Islet of Langerhans (tissue), 1 donor: ENCODE data around the gene EVX2.

Source experiments
- FAIRE-seq: peaks from one replicate; lab custom pipeline; 2011; peaks lifted over from hg19 to GRCh38; lab: Jason Lieb, UNC

EVX2 gene

DNA sequence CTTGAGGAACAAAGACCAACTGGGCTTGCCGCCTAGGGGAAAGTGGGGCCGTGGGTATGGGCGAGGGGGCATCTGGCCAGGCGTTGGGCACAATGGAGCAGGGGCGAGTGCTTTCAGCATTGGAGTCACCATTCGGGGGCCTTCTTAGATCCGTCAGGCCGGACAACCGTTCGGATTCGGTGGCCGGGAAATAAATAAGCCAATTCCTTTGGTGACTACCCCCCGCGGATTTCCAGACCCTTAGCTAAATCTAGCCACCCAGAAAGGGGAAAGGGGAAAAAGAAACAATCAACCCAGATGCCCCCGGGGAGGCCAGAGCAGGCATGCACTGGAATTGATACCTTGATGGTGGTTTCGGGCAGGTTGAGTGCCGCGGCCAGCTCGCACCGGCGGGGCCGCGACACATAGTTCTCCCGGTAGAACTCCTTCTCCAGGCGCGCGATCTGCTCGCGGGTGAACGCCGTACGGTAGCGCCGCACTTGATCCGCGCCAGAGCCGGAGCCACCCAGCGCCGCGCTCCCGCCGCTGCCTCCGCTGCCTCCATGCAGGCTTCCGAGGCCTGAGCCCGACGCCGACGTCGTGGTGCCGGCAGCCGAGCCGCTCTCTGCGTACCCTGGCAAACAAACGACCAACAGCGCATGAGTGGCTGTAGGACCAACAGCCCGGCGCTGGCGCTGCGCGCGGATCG is 1.8 kb downstream of the EVX2 start:
- FAIRE-seq, result no peak

DNA sequence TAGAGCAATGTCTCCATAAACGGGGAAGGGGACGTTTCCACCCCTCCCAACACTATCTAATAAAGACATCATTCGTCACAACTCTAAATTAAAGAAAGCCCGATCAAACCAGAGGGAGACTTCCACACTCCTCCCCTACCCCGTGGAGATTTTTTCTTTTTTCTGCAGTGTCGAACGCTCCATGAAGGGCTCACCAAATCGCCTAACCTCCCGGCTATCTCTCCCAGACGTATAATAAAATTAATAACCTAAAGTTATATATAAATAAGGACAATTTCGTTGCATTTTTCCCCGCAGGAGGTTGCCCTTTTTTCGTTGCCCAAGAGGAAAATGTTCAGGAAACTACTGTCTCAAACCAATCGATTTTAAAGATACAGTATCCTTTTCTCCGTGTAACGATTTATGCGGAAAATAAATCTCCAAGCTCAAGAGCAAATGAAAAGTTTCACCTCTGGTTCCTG is 2.4 kb downstream of the EVX2 start:
- no peak for FAIRE-seq

DNA sequence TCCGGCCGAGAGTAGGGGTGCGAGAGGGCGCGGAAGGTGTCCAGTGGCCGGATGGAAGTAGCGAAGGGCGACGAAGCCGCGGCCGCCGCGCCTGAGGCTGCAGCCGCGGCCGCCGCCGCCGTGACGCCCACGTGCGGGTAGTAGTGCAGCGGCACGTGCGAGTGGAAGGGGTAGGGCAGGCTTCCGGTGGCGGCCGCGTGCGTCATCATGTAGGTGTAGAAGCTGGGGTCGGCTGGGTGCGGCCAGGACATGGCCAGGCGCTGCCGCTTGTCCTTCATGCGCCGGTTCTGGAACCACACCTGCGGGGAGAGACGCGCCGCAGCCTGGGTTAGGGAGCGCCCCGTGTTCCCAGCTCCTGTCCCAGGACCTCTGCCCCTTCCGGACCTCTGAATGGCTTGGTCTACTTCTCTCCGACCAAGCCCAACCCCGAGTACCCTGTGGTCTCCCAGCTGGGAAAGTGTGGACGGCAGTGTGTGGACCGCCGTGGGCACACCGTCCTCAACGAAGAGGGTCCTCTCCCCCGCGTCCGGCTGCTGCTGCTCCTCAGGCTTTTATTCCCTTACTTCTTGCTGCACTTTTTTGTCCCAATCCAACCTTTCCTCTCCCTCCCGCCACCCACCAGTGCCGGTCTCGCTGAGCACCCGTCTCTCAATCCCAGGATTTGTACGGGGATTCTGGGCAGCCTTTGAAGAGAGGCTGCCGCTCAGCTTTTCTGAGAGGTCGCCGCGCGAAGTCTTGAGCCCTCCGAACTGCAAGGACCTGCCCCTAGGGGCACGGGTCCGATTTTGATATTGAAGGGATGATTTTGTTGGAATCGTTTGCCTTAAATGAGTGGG is 3.0 kb downstream of the EVX2 start:
- FAIRE-seq, result no peak

DNA sequence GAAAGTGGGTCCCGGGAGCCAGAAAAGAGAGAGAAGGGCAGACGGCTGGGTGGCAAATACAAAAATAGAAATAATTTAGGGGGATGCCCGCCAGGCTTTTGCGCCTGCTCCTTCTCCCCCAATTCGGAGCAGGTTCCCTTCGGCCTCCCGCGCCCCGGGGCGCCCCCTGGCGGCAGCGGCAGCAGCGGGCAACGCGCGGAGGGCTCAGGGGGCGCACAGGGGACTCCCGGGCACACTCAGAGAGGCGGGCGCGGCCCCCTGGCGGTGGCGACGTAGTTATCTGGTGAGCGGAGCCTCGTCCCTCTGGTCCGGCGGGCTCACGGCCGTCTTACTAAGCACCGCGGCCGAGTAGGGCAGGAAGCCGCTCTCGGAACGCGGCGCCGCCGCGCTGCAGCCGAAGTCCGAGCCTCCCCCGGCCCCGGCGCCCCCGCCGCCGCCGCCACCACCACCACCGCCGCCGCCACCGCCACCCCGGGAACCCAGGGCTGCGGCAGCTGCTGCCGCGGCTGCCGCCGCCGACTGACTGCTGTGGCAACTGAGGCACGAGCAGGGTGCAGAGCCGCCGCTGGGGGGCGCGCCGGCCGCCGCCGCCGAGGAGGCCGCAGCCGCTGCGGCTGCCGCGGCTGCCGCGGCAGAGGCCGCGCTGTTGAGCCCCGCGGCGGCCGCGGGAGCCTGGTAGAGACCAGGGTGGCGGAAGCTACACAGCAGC is 3.8 kb downstream of the EVX2 start:
- no peak for FAIRE-seq

GRCh38 chr2:176079285-176079830 is 4.4 kb downstream of the EVX2 start:
- no peak for FAIRE-seq

- no peak for FAIRE-seq
These were observed 5.0 kb downstream of the EVX2 start for GRCh38 chr2:176078541-176079284.

DNA sequence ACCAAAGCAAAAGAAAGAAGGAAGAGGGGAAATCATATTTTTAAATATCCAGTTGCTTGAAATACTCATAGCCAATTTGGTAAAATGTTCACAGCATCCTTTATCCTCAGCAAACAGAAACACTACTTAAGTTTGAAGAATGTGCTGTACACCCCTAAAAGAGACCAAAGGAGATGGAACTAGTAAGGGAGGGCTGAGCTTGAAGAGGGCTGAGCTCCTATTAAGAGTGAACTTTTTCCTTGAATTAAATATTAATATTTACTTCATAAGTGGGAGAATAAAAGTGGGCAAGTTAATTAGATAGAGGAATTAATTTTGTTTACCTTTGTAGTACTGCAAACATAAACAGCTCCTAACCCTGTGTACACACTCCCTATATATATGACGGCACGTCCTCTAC is 7.0 kb downstream of the EVX2 start:
- FAIRE-seq, result no peak

DNA sequence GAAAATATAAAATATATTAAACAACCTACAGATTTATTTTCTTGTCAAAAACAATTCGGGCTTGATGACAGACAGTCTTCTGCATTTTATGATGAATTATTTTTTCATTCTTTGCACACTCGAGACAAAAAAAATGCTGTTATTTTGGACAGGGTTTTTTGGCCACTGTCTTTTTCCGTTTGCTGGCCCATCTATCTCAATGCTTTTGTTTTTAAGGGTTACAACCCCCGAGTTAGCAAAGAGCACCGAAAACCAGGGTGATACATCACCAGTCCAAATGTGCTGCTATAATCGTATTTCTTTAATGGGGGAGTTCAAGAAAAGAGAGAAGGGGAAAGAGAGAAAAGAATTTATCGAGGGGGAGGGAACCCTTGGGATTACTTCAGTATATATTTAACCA is 7.7 kb downstream of the EVX2 start:
- FAIRE-seq, result no peak

DNA sequence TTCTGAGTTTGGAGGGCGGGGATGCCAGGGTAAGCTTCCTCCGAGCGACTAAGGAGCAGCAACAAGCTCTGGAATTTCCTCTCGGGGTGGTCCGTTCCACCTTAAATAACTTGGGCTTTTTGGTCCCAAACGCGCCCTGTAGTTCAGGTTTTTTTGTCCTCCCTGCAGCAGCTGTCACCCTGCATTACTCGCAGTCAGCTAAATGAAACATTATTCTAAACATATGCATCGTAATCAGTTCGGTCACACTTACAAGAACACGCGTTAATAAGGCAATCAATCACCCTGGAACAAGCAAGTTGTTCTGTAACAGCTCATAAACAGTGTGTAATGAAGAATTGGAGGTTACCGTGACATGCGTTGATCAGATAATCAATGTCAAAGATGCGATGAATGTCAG is 8.3 kb downstream of the EVX2 start:
- no peak for FAIRE-seq

DNA sequence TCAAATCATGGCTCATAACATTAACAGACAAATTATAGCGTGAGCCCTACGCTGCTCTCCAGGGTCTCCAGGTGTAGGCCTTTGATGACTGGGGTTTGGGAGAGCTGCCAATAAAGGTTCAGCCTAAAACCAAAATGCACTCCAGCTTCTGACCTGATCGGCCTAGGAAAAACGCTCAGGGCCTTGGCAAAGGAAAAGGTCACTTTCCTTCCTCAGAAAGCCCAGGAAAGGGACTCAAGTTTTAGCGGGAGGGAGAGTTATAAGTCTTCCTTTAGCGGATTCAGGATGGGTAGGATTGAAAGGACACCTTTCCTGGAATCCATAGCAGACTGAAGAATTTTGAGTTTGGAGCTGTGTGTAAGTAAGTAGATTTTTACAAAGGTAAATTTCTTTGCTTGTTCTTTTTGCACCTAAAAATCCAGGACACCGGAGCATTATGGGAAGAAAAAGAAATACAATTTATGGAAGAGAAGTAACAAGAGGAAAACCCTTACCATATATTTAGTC is 8.8 kb downstream of the EVX2 start:
- no peak for FAIRE-seq

GRCh38 chr2:176072951-176073904 is 10.5 kb downstream of the EVX2 start:
- FAIRE-seq, result no peak

- FAIRE-seq, result no peak
These were observed 11.5 kb downstream of the EVX2 start for GRCh38 chr2:176072292-176072669.

GRCh38 chr2:176071330-176072291 is 12.2 kb downstream of the EVX2 start:
- FAIRE-seq, result no peak

- FAIRE-seq, result no peak
These were observed 15.3 kb downstream of the EVX2 start for GRCh38 chr2:176068419-176068832.

DNA sequence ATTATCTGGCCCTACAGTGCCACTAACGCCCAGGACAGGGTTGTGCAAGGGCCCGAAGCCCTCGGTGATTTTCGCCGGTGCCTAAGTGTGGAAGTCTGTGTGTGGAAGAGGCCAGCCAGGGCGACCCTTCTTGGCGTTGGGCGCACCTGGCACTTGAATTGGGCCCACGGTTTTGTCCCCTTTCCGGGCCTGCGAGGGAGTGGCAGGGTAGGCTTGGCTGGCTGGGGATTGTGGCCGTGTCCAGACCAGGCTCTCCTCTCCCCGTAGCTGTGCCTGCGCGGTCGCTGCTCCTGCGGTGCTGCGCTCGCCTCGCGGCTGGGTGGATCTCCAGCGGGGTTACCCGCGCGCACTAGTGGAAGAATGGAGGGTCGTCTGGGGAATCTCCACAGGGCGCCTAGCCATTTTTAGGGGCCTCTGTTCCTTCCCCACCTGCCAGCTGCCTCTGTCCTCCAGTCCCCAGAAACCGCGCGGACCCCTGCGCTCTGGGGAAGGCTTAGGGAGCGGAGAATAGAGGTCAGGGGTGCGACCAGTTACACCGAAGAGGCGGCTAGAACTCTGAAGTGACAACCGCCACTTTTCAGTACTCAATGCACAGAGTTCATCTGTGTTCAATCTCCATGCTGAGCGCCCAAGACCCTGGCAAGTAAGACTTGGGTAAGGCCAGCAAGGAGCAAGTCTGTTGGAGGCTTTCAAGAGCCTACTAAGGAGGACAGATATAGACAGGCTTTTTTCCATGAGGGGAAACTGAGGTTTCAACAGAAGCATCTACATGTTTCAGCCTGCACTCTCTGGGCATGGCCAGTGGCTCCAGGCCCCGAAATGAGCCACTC is 16.0 kb downstream of the EVX2 start:
- no peak for FAIRE-seq

- FAIRE-seq, result no peak
These were observed 16.8 kb downstream of the EVX2 start for GRCh38 chr2:176066645-176067588.

DNA sequence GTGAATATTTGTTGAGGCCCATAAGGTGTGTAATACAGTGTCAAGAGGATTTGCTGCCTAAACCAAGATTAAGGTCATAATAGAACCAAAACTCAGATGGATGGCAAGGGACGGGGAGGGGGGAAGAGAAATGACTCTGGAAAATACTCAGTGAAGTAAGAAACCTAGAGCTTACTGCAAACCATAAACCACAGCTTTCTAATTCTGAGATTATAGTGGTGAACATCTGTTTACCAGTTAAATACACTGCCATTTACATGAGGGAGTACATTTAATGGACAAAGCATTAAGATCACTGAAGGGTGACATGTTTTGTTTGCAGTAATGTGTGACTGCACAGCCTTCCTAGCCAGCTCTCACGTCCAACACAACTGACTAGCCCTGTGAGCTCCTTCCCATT is 19.8 kb downstream of the EVX2 start:
- FAIRE-seq, result no peak
